ENCODE measurements around the gene QKI.
"Not testable (repeated sequence)": the region's sequence is repeated elsewhere in the genome, so short reads cannot be mapped to it uniquely, and the experiment has no call there.

The QKI gene

GRCh38 chr6:163470611-163471010 lies 56.1 kb downstream of the QKI start:
- TF ChIP-seq, protein P1, sequence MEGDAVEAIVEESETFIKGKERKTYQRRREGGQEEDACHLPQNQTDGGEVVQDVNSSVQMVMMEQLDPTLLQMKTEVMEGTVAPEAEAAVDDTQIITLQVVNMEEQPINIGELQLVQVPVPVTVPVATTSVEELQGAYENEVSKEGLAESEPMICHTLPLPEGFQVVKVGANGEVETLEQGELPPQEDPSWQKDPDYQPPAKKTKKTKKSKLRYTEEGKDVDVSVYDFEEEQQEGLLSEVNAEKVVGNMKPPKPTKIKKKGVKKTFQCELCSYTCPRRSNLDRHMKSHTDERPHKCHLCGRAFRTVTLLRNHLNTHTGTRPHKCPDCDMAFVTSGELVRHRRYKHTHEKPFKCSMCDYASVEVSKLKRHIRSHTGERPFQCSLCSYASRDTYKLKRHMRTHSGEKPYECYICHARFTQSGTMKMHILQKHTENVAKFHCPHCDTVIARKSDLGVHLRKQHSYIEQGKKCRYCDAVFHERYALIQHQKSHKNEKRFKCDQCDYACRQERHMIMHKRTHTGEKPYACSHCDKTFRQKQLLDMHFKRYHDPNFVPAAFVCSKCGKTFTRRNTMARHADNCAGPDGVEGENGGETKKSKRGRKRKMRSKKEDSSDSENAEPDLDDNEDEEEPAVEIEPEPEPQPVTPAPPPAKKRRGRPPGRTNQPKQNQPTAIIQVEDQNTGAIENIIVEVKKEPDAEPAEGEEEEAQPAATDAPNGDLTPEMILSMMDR (conservative IDR thresholded peaks at IDR 0.05; ENCODE audit: low read depth, low read length) = no peak
- no peak for DNase-seq (ENCODE audit: low read depth)
- H3K4me3 ChIP-seq (ENCODE audit: low read depth, low read length) = no peak overlapping the region

DNA sequence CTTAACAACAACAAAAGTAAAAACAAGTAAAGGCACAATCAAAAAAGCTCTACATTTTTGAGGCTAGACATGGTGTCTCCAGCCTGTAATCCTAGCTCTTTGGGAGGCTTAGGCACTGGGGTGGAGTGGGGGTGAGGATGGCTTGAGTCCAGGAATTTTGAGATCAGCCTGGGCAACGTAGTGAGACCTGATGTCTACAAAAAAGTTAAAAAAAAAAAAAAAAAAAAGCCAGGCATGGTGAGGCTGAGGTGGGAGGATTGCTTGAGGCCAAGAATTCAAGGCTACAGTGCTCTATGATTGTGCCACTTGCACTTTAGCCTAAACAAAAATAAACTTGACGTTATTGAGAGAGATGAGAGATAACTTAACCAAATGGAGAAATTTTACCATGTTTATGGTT lies 60.1 kb downstream of the QKI start:
- DNase-seq (ENCODE audit: low read depth) = no peak
- TF ChIP-seq, protein P1 (conservative IDR thresholded peaks at IDR 0.05; ENCODE audit: low read depth, low read length) = no peak
- H3K4me3 ChIP-seq (ENCODE audit: low read depth, low read length) = no peak overlapping the region

DNA sequence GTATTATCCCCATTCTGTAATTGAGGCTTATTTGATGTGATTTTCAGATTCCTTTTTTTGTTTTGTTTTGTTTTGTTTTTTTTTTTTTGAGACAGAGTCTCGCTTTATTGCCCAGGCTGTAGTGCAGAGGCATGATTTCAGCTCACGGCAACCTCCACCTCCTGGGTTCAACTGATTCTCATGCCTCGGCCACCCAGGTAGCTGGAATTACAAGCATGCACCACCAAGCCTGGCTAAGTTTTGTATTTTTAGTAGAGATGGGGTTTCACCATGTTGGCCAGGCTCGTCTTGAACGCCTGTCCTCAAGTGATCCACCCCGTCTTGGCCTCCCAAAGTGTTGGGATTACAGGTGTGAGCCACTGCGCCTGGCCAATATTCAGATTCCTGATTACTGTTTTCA lies 62.4 kb downstream of the QKI start:
- not testable (repeated sequence) for DNase-seq (ENCODE audit: low read depth); H3K4me3 ChIP-seq (ENCODE audit: low read depth, low read length)

DNA sequence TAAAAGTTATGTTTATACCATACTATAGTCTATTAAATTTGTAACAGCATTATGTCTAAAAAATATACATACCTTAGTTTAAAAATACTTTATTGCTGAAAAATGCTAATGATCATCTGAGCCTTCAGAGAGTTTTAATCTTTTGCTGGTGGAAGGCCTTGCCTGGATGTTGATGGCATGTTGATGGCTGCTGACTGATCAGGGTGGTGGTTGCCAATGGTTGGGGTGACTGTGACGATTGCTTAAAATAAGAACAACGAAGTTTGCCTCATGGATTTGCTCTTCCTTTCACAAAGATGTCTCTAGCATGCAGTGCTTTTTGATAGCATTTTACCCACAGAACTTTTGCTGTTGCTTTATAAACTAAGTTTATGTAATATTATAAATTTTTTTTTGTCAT lies 68.6 kb downstream of the QKI start:
- DNase-seq (ENCODE audit: low read depth) = no peak
- no peak overlapping the region for H3K4me3 ChIP-seq (ENCODE audit: low read depth, low read length)
- TF ChIP-seq, protein P1 (conservative IDR thresholded peaks at IDR 0.05; ENCODE audit: low read depth, low read length) = no peak

DNA sequence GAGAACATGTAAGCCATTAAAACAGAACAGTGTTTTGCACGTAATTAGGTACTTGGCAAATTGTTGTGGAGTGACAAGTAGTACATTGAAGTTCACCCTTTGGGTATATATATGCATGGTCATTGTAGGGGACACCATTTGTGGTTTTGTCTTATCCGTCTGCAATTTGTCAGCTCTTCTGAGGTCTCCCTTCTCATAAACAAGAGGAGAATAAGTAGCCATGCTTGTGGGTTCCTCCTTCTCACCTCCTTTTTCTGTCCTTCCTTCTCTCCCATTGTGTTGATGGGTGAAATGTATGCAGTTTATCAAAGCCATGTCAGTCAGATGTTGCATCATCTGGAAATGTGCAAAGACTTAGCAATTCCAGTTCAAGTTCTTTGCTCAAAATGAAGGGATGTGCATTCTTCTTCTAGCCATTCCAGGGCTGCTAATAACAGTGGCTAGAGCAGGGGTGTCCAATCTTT lies 70.9 kb downstream of the QKI start:
- peak; percentile 34 for DNase-seq (ENCODE audit: low read depth)
- TF ChIP-seq, protein P1 (conservative IDR thresholded peaks at IDR 0.05; ENCODE audit: low read depth, low read length) = no peak
- no peak overlapping the region for H3K4me3 ChIP-seq (ENCODE audit: low read depth, low read length)

- TF ChIP-seq, protein P1 (conservative IDR thresholded peaks at IDR 0.05; ENCODE audit: low read depth, low read length) = no peak
- no peak for DNase-seq (ENCODE audit: low read depth)
- H3K4me3 ChIP-seq (ENCODE audit: low read depth, low read length) = no peak overlapping the region
Observed at GRCh38 chr6:163486821-163487220, 72.3 kb downstream of the QKI start.

GRCh38 chr6:163487606-163488005 lies 73.1 kb downstream of the QKI start:
- TF ChIP-seq, protein P1 (conservative IDR thresholded peaks at IDR 0.05; ENCODE audit: low read depth, low read length) = no peak
- H3K4me3 ChIP-seq (ENCODE audit: low read depth, low read length) = no peak overlapping the region
- no peak for DNase-seq (ENCODE audit: low read depth)

GRCh38 chr6:163489584-163489983 lies 75.1 kb downstream of the QKI start:
- TF ChIP-seq, protein P1 (conservative IDR thresholded peaks at IDR 0.05; ENCODE audit: low read depth, low read length) = no peak
- no peak overlapping the region for H3K4me3 ChIP-seq (ENCODE audit: low read depth, low read length)
- DNase-seq (ENCODE audit: low read depth) = peak; percentile 33

Data from choroid plexus epithelial cell (primary cell).